H1 (cell line): Measurements from ENCODE around the gene PPP1R17. TPM values are rescaled to one million over a fixed set of nuclear protein-coding genes. Genes with fewer than 3 reads are reported as not detected.

Experiments used
- CTCF ChIA-PET: fragments of 300-600 bp; sonication (Branson Sonifier 250); formaldehyde crosslinking; loops from one replicate; lab custom pipeline; 2021; ENCODE audit not compliant: partially characterized antibody; lab: Charles Lee
- POLR2A ChIA-PET: fragments of 300-600 bp; sonication (Branson Sonifier 250); formaldehyde crosslinking; loops from one replicate; lab custom pipeline; 2021; ENCODE audit warnings: inconsistent platforms; ENCODE audit not compliant: partially characterized antibody; lab: Charles Lee
- DNase-seq, 2 experiments: peaks; one replicate each; pipeline versions ENCODE4 v3.0.0 to v3.0.0-alpha.2; 2010 to 2022; ENCODE audit warnings: low spot score in 2 of 2, low read depth in 1 of 2, mixed read lengths in 1 of 2
- FAIRE-seq: peaks from 2 replicates; lab custom pipeline; 2011; peaks lifted over from hg19 to GRCh38; lab: Jason Lieb, UNC
- H2AFZ ChIP-seq: 2 replicates; pipeline ENCODE4 v1.8.1; 2012; ENCODE audit warnings: low read length, inconsistent platforms
- H2AK5ac ChIP-seq: 2 replicates; pipeline ENCODE4 v1.6.1; 2013; ENCODE audit warnings: low read depth, low read length
- H2BK120ac ChIP-seq: replicated peaks from 2 replicates; pipeline ENCODE3; 2013; ENCODE audit warnings: low read depth, low read length, inconsistent platforms
- H2BK12ac ChIP-seq: 2 replicates; pipeline ENCODE4 v1.6.1; 2013; ENCODE audit warnings: low read depth, low read length
- H2BK15ac ChIP-seq: 2 replicates; pipeline ENCODE4 v1.6.1; 2013; ENCODE audit warnings: low read length
- H2BK20ac ChIP-seq: 2 replicates; pipeline ENCODE4 v1.6.1; 2013; ENCODE audit warnings: low read length
- H2BK5ac ChIP-seq: 2 replicates; pipeline ENCODE4 v1.6.1; 2013; ENCODE audit warnings: low read depth, low read length
- H3K14ac ChIP-seq: 2 replicates; pipeline ENCODE4 v1.6.1; 2013; ENCODE audit warnings: inconsistent platforms; ENCODE audit not compliant: insufficient read length
- H3K18ac ChIP-seq: 2 replicates; pipeline ENCODE4 v1.6.1; 2013; ENCODE audit warnings: low read length; ENCODE audit errors: extremely low read depth
- H3K23ac ChIP-seq: 2 replicates; pipeline ENCODE4 v1.6.1; 2013; ENCODE audit warnings: inconsistent platforms; ENCODE audit not compliant: insufficient read length
- H3K23me2 ChIP-seq: 2 replicates; pipeline ENCODE4 v1.6.1; 2013; ENCODE audit warnings: low read depth, low read length
- H3K27ac ChIP-seq: 2 replicates; pipeline ENCODE4 v1.6.1; 2011; ENCODE audit warnings: low read depth, low read length, inconsistent platforms
- H3K27me3 ChIP-seq, 4 experiments: replicated peaks in 1 of 4; 1 replicate in 1 of 4; 2 replicates in 3 of 4; pipeline versions ENCODE4 v1.6.1 to v1.8.1; 2011 to 2013; ENCODE audit warnings: low read length in 3 of 4, mild to moderate bottlenecking in 3 of 4, inconsistent platforms in 2 of 4, mixed read lengths in 2 of 4, moderate library complexity in 1 of 4; ENCODE audit not compliant: control insufficient read depth in 3 of 4, insufficient read depth in 3 of 4; ENCODE audit errors: extremely low read depth in 1 of 4
- H3K36me3 ChIP-seq, 4 experiments: 2 replicates each; pipeline versions ENCODE4 v1.6.1 to v1.8.1; 2011 to 2013; ENCODE audit warnings: mild to moderate bottlenecking in 4 of 4, low read length in 3 of 4, moderate library complexity in 2 of 4, control low read depth in 1 of 4, inconsistent platforms in 1 of 4; ENCODE audit not compliant: insufficient read depth in 4 of 4, control insufficient read depth in 2 of 4
- H3K4ac ChIP-seq: replicated peaks from 2 replicates; pipeline ENCODE3; 2013; ENCODE audit warnings: low read length, low read depth, mixed read lengths, inconsistent platforms; ENCODE audit not compliant: insufficient read length
- H3K4me1 ChIP-seq, 4 experiments: replicated peaks in 1 of 4; 1 replicate in 1 of 4; 2 replicates in 3 of 4; pipeline versions ENCODE4 v1.6.1 to v1.8.1; 2011 to 2013; ENCODE audit warnings: low read length in 3 of 4, inconsistent platforms in 2 of 4, mixed read lengths in 1 of 4; ENCODE audit not compliant: insufficient read depth in 4 of 4, control insufficient read depth in 3 of 4
- H3K4me2 ChIP-seq, 2 experiments: 2 replicates each; pipeline versions ENCODE4 v1.6.1 to v1.8.1; 2011 to 2013; ENCODE audit warnings: low read depth in 2 of 2, low read length in 2 of 2, control low read depth in 1 of 2, inconsistent platforms in 1 of 2, mild to moderate bottlenecking in 1 of 2; ENCODE audit not compliant: insufficient read depth in 1 of 2
- H3K4me3 ChIP-seq, 4 experiments: fragments of 200-600, 300-600 bp in 1 of 4; sonication (generic), shearing (Covaris generic), sonication (Bioruptor Twin) in 1 of 4; 2 replicates each; pipeline versions ENCODE4 v1.5.1 to v1.8.1; 2011 to 2016; ENCODE audit warnings: low read length in 4 of 4, low read depth in 3 of 4, control low read depth in 2 of 4, inconsistent platforms in 2 of 4, mild to moderate bottlenecking in 2 of 4, mixed read lengths in 1 of 4, moderate library complexity in 1 of 4; ENCODE audit not compliant: insufficient read depth in 2 of 4; ENCODE audit errors: extremely low read depth in 1 of 4
- H3K56ac ChIP-seq: replicated peaks from 2 replicates; pipeline ENCODE3; 2013; ENCODE audit warnings: low read depth, mild to moderate bottlenecking, mixed read lengths, low read length, inconsistent platforms; ENCODE audit not compliant: insufficient read length
- H3K79me1 ChIP-seq: 2 replicates; pipeline ENCODE4 v1.6.1; 2013; ENCODE audit warnings: low read depth, low read length, control low read depth
- H3K79me2 ChIP-seq, 2 experiments: 2 replicates each; pipeline versions ENCODE4 v1.6.1 to v1.8.1; 2012 to 2013; ENCODE audit warnings: low read length in 2 of 2, mild to moderate bottlenecking in 2 of 2, inconsistent platforms in 1 of 2; ENCODE audit not compliant: insufficient read depth in 2 of 2, control insufficient read depth in 1 of 2
- H3K9ac ChIP-seq, 4 experiments: replicated peaks in 1 of 4; 1 replicate in 1 of 4; 2 replicates in 3 of 4; pipeline versions ENCODE4 v1.6.1 to v1.8.1; 2011 to 2013; ENCODE audit warnings: low read depth in 3 of 4, low read length in 3 of 4, control low read depth in 2 of 4, mild to moderate bottlenecking in 2 of 4, moderate library complexity in 2 of 4, inconsistent platforms in 1 of 4; ENCODE audit errors: extremely low read depth in 1 of 4
- H3K9me3 ChIP-seq, 2 experiments: 2 replicates each; pipeline versions ENCODE4 v1.6.1 to v1.8.1; 2012 to 2013; ENCODE audit warnings: mild to moderate bottlenecking in 2 of 2, moderate library complexity in 2 of 2, control low read depth in 1 of 2, inconsistent platforms in 1 of 2, low read depth in 1 of 2, low read length in 1 of 2, mixed read lengths in 1 of 2; ENCODE audit not compliant: insufficient read depth in 2 of 2
- H4K20me1 ChIP-seq, 2 experiments: replicated peaks in 1 of 2; 2 replicates each; pipeline versions ENCODE3 to v1.8.1; 2011 to 2013; ENCODE audit warnings: inconsistent platforms in 2 of 2, low read length in 2 of 2, mild to moderate bottlenecking in 1 of 2; ENCODE audit not compliant: insufficient read depth in 2 of 2, control insufficient read depth in 1 of 2
- H4K5ac ChIP-seq: 2 replicates; pipeline ENCODE4 v1.6.1; 2013; ENCODE audit warnings: low read length, low read depth, mixed read lengths, inconsistent platforms; ENCODE audit not compliant: insufficient read length
- H4K8ac ChIP-seq: 2 replicates; pipeline ENCODE4 v1.8.0; 2013; ENCODE audit warnings: mild to moderate bottlenecking, moderate library complexity, low read length, inconsistent platforms; ENCODE audit not compliant: insufficient read depth; ENCODE audit errors: extremely low read depth
- H4K91ac ChIP-seq: replicated peaks from 2 replicates; pipeline ENCODE3; 2013; ENCODE audit warnings: low read length, mixed read lengths, inconsistent platforms; ENCODE audit not compliant: insufficient read length
- GABPA ChIP-seq: IDR thresholded peaks from 2 replicates; pipeline ENCODE4 v1.6.1; 2011; ENCODE audit warnings: mild to moderate bottlenecking, low read length, moderate library complexity, borderline replicate concordance; ENCODE audit not compliant: insufficient read depth
- NRF1 ChIP-seq: IDR thresholded peaks from 2 replicates; pipeline ENCODE4 v1.6.1; 2011; ENCODE audit warnings: mild to moderate bottlenecking, low read depth, low read length, improper control_type of control experiment
- PHF8 ChIP-seq: fragments of 200-600 bp; sonication (generic); conservative IDR thresholded peaks from 2 replicates; pipeline ENCODE4 v1.7.1; 2012; ENCODE audit warnings: low read depth, mild to moderate bottlenecking, inconsistent platforms, low read length, moderate library complexity
- POLR2AphosphoS5 ChIP-seq: IDR thresholded peaks from 2 replicates; pipeline ENCODE4 v1.6.1; 2011; ENCODE audit warnings: low read depth, low read length
- TEAD4 ChIP-seq: IDR thresholded peaks from 2 replicates; pipeline ENCODE4 v1.6.1; 2012; ENCODE audit warnings: low read depth, low read length, inconsistent platforms, mixed read lengths
- WGBS, 2 experiments: shearing (Covaris generic) in 1 of 2; methylation state at CpG; one replicate each; pipeline versions ENCODE4 v1.1.6 to v1.1.7; 2013 to 2015; ENCODE audit warnings: low lambda C conversion rate in 2 of 2, mixed read lengths in 2 of 2, inconsistent platforms in 1 of 2, low coverage in 1 of 2, missing lambda C conversion rate in 1 of 2; ENCODE audit not compliant: insufficient replicate concordance in 2 of 2, insufficient coverage in 1 of 2, insufficient read length in 1 of 2; ENCODE audit errors: extremely low coverage in 1 of 2, missing lambda C conversion rate in 1 of 2; 5-methylcytosine and 5-hydroxymethylcytosine counted together
- polyA plus RNA-seq, 7 experiments: library from polyadenylated mRNA; depleted of rRNA in 3 of 7; stranded (reverse) in 5 of 7; unstranded in 2 of 7; fragments of >200 nt in 5 of 7; fragments of 200-250 nt in 2 of 7; gene quantifications; 1 replicate in 5 of 7; 2 replicates in 1 of 7; 4 replicates in 1 of 7; pipeline versions ENCODE4 v1.2.1 to v1.2.3, GENCODE V29; 2011 to 2013; ENCODE audit warnings: missing spikeins in 2 of 7, mixed read lengths in 2 of 7
- total RNA-seq: library from RNA; stranded (reverse); fragmentation: NEBNext Ultra II Directional; extraction: Animal tissue kit (Norgen Biotek cat#: 25700); gene quantifications from 2 replicates; pipeline ENCODE4 v1.2.1, GENCODE V29; 2021

Gene PPP1R17
- total and polyA plus RNA-seq, 2 of the 8 experiments (the other 6 are each of a cell fraction or from before 2014, with no cell fraction given): 1.5 to 2.5 TPM

DNA sequence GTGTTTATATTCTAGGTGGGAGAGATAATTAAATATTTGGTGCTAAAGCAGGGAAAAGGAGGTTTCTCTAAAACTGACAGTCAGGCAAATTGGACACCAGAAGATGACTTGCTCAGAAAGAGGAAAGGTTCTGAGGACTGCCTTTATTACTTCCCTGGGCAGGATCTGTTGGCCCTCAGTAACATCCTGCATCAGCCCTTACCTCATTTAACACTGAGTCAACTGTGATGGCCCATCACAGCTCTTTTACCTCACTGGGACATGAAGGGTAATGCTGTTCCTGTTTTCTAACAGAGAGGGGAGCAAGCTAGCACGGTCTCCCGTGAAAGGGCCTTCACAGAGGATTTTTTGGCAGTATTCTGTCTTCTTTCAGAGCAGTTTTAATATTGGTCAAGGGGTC is 12.0 kb downstream of the PPP1R17 start:
- Histone ChIP-seq H3K9me3 (no peaks in the 10 kb centered on the region), H3K23me2 (no peaks in the 10 kb centered on the region), H3K4ac (no peak overlapping the region), H3K4me1 (no peaks in the 10 kb centered on the region), H2AFZ (no peak overlapping the region), H3K79me1 (no peaks in the 10 kb centered on the region), H3K27me3 (no peaks in the 10 kb centered on the region), H2AK5ac (no peak overlapping the region), H4K91ac (no peak overlapping the region), H4K8ac (no peak overlapping the region), H3K4me2 (no peak overlapping the region), H4K5ac (no peak overlapping the region), H2BK120ac (no peak overlapping the region), H3K4me3 (no peak overlapping the region), H2BK5ac (no peak overlapping the region), H3K14ac (no peak overlapping the region), H2BK15ac (no peak overlapping the region), H3K36me3 (no peaks in the 10 kb centered on the region), H2BK20ac (no peak overlapping the region), H3K18ac (no peak overlapping the region), H2BK12ac (no peak overlapping the region), H3K23ac (no peak overlapping the region), H4K20me1 (no peaks in the 10 kb centered on the region), H3K79me2 (no peaks in the 10 kb centered on the region), H3K27ac (no peak overlapping the region), H3K9ac (no peak overlapping the region), H3K56ac (no peak overlapping the region)
- WGBS, 2 experiments: 90% methylated on average over 2 of the region's 2 CpGs; no CpG with 5 or more reads in 1 of the 2 experiments
- CTCF ChIA-PET: interaction anchor here (0.6 to 2.0 kb wide), 4 partner anchors 12 to 500 kb away, joined by 3 to 5 read pairs (median 4); partner anchors contain the start of gene PPP1R17
- no peak for DNase-seq
- POLR2A ChIA-PET: no interaction called here
- no peak for FAIRE-seq
- TF ChIP-seq PHF8: no peak
- no peak for TF ChIP-seq TEAD4
- no peak for TF ChIP-seq NRF1
- no peak for TF ChIP-seq GABPA
- TF ChIP-seq POLR2AphosphoS5: no peak
